Mononuclear cell (primary cell): ENCODE results near the gene NOL4L. TPM values are rescaled to one million over a fixed set of nuclear protein-coding genes. Genes with fewer than 3 reads are reported as not detected.

Experiments used
- H3K27me3 ChIP-seq: 2 replicates; pipeline ENCODE4 v1.6.0; 2011; ENCODE audit warnings: low read length, control low read depth; ENCODE audit not compliant: insufficient read depth
- H3K4me1 ChIP-seq: 2 replicates; pipeline ENCODE4 v1.5.1; 2011; ENCODE audit warnings: mild to moderate bottlenecking, low read length, control low read depth; ENCODE audit not compliant: insufficient read depth
- H3K4me3 ChIP-seq: 2 replicates; pipeline ENCODE4 v1.5.1; 2011; ENCODE audit warnings: mild to moderate bottlenecking, low read length, moderate library complexity
- H3K9me3 ChIP-seq: 2 replicates; pipeline ENCODE4 v1.5.1; 2011; ENCODE audit warnings: low read depth, mild to moderate bottlenecking, control low read depth, low read length
- total RNA-seq: library from RNA; depleted of rRNA; stranded (reverse); fragments of >200 nt; gene quantifications from one replicate; pipeline ENCODE4 v1.2.3, GENCODE V29; 2012

NOL4L gene
- total RNA-seq, 1 donor, result 26.2 TPM

DNA sequence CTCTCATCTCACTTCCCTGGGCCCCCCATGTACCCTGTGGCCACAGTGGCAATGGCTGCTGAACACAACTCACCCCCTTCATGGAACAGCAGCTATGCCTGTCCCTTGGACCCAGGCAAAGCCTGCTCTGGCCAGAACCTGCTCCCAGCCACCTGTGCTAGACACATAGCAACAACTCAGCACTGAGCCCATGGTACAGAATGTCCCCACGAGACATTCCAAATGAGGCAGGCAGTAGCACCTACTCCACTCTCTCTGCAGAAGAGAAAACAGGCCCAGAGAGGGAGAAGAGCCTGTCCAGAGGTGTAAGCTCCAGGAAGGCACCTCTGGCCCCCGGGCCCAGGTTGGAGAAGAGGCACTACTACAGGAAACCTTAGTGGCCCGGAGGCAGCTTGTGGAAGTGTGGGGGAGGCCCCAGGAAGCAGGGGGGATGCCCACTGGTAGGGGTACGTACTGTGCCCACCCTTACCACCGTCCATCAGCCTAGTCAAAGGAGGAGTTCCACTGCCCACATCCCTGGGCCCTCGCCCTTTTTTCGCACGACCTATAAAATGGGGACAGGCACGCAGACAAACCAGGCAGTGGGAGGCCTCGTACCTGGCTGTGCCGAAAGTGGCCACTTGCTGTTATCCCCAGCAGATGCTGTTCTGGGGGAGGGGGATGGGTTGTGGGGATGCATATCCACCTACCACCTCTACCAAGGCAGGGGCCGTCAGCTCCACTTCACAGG, 129.8 kb downstream of the NOL4L start:
- no peaks in the 10 kb centered on the region for H3K27me3 ChIP-seq
- peaks cover 13% of the 10 kb centered on the region for H3K4me1 ChIP-seq
- H3K9me3 ChIP-seq, result no peaks in the 10 kb centered on the region
- H3K4me3 ChIP-seq, result no peak overlapping the region

- no peak overlapping the region for H3K4me3 ChIP-seq
- H3K4me1 ChIP-seq, result peaks cover 22% of the 10 kb centered on the region
- no peaks in the 10 kb centered on the region for H3K9me3 ChIP-seq
- H3K27me3 ChIP-seq, result no peaks in the 10 kb centered on the region
These were observed 130.7 kb downstream of the NOL4L start for GRCh38 chr20:32454164-32455145.

GRCh38 chr20:32453467-32454163, 131.5 kb downstream of the NOL4L start:
- H3K27me3 ChIP-seq, result no peaks in the 10 kb centered on the region
- peaks cover 29% of the 10 kb centered on the region for H3K4me1 ChIP-seq
- H3K9me3 ChIP-seq, result no peaks in the 10 kb centered on the region
- no peak overlapping the region for H3K4me3 ChIP-seq

- Histone ChIP-seq H3K9me3 (no peaks in the 10 kb centered on the region), H3K4me1 (peaks cover 29% of the 10 kb centered on the region), H3K4me3 (no peak overlapping the region), H3K27me3 (no peaks in the 10 kb centered on the region)
These were observed 132.2 kb downstream of the NOL4L start for GRCh38 chr20:32452776-32453466.

- Histone ChIP-seq H3K9me3 (no peaks in the 10 kb centered on the region), H3K27me3 (no peaks in the 10 kb centered on the region), H3K4me3 (no peak overlapping the region), H3K4me1 (peaks cover 23% of the 10 kb centered on the region)
These were observed 133.3 kb downstream of the NOL4L start for GRCh38 chr20:32451682-32452461.

- Histone ChIP-seq H3K9me3 (no peaks in the 10 kb centered on the region), H3K27me3 (no peaks in the 10 kb centered on the region), H3K4me3 (no peak overlapping the region), H3K4me1 (peaks cover 23% of the 10 kb centered on the region)
These were observed 133.8 kb downstream of the NOL4L start for GRCh38 chr20:32451340-32451681.

- Histone ChIP-seq H3K27me3 (no peaks in the 10 kb centered on the region), H3K4me3 (no peak overlapping the region), H3K4me1 (peaks cover 30% of the 10 kb centered on the region), H3K9me3 (no peaks in the 10 kb centered on the region)
These were observed 134.6 kb downstream of the NOL4L start for GRCh38 chr20:32450484-32451061.

- Histone ChIP-seq H3K4me3 (no peak overlapping the region), H3K9me3 (no peaks in the 10 kb centered on the region), H3K27me3 (no peaks in the 10 kb centered on the region), H3K4me1 (peaks cover 30% of the 10 kb centered on the region)
These were observed 135.2 kb downstream of the NOL4L start for GRCh38 chr20:32449890-32450401.

DNA sequence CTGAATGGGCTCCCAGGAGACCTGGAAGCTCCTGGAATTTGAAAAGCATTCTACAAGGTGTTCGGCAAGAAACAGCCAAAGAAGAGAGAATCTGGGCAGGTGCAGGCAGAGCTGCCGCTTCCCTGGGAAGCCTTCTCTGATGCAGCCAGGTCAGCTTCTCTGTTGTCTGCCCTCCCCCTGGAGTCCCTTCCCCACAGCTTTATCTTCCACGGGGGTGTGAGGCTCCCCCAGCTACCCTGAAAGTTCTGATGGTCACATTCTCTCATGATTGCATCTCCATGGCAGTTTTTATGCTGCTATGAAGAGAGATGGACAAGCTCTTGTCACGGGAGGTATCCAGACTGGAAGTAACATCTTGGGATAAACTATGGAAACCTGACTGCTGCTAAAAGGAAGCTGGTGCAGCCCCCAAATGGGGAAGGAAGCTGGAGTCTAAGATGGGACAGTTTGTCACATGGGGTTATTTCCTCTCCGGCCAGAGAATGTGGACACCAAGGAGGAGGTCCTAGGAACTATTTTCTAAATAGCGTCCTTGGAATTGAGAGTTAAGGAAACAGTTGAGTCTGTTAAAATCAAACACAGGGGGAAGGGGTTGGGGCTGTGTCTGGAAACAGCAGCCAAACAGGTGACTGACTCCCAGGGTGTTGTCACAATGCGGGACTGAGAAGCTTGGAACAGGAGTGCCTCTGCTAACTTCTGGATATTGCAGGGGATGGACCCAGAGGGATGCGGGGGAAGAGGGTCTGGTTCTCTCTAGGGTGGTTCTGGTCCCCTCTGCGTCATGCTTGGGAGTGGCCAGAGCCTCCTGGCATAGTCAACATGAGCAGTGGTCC, 135.9 kb downstream of the NOL4L start:
- Histone ChIP-seq H3K9me3 (no peaks in the 10 kb centered on the region), H3K4me1 (peaks cover 30% of the 10 kb centered on the region), H3K27me3 (no peaks in the 10 kb centered on the region), H3K4me3 (no peak overlapping the region)

DNA sequence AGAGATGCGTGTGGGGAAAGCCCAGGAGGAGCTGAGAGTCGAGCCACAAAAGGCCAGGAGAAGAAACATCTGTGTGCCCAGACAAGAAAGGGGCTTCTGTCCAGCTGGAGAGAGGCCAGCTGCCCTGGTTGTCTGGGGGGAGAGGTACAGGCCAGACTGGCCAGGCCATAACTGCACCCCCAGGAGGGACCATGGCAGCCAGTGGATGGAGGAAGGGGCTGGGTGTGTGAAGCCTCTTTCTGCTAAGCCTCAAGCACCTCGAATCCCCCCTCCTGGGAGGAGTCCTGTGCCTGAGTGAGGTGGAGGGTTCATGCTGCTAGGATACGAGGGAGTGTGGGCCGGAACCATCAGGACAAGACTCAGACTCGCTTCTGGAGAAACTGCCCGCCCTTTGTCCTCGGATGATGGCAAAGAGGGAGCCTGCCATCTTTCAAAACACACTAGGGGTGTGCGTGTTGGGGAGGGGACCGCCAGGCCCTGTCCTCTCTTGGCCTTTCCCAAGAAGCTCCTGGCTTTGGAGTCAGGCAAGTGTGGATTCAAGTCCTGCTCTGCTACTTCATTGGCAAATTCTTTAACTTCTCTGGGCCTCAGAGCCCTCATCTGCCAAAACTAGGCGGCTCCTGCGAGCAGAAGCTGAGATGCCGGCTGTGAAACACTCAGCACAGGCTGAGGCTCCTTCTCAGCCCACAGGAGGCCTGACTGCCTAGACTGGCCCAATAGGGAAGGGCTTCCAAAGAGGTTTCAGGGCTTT, 136.7 kb downstream of the NOL4L start:
- no peak overlapping the region for H3K4me3 ChIP-seq
- H3K9me3 ChIP-seq, result no peaks in the 10 kb centered on the region
- H3K4me1 ChIP-seq, result peaks cover 30% of the 10 kb centered on the region
- H3K27me3 ChIP-seq, result no peaks in the 10 kb centered on the region

DNA sequence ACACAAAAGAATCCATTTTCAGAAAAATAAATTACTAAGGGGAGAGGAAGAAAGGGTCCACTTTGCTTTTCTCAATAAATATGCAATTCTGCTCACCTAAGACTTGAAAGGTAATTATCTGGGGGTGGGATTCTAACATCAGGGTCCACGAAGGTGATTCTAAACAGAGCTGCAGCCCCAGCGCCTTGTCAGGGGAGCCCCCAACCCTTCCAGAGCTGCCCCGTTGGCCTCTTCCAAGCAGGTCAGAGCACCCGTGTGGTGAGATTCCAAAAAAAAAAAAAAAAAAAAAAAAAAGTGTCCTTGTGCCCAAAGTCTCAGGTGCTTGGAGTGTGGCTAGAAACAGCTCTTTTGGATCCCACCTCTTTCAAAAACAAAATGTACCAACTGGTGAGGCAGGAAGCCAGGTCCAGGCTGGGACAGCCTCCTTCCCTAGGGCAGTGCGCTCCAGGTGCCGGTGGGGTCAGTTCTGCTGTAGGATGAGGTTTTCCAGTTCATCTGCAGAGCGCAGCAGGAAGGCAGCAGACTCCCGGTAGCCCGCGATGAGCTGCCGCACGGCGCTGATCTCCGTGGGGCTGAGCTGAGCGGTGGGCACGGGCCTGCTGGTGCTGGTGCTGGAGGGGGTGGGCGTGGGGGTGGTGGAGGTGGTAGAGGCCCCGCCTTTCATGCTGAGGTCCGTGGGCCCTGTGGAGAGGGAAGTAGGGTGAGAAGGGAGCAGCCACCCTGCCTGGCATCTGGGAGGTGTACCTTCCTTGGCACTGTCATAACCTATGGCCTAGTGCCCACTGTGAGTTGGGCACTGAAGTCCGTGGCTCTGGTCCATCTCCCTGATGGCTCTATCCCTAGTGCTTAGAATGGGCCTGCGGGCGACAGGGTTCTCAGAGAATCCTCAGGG, 137.8 kb downstream of the NOL4L start:
- no peaks in the 10 kb centered on the region for H3K9me3 ChIP-seq
- H3K27me3 ChIP-seq, result no peaks in the 10 kb centered on the region
- H3K4me3 ChIP-seq, result no peak overlapping the region
- peaks cover 30% of the 10 kb centered on the region for H3K4me1 ChIP-seq
